Measurements from ENCODE around the gene TUG1. TPM values are rescaled to one million over a fixed set of nuclear protein-coding genes. Genes with fewer than 3 reads are reported as not detected.
A peak's percentile ranks its signal among the peaks of the same experiment; 100 is the strongest.

The TUG1 gene
- total and polyA plus RNA-seq, 2 donors (not counting 3 experiments of a cell fraction or from before 2014, with no cell fraction given) = 77.1 to 85.9 TPM

DNA sequence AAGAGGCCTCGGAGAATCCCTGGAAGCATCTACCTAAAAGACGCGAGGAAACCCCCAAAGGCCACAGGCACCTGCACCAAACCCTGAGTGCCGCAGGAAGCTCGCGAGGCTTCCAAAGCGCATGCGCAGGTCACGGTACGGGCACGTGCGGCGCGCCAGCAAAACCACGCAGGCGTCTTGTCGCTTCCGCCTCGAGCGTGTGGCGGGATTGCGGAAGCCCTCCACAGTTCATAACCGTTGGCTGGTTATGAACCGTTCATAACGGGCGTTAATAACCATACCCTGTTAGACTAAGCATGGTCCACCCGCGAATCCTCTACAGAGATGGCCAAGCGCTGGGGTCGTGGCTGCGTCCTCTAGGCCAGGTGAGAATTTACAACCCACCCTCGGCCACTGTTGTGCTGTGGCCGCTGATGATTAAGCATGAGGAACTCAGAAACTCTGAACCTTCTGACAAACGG lies 46.9 kb upstream of the TUG1 start:
- FAIRE-seq (peak; percentile 66), DNase-seq (ENCODE audit: low read depth, low spot score) (peak; percentile 60)
- ChIA-PET POLR2A (no interaction called here), CTCF (interaction anchor here (0.8 to 7.6 kb wide), 8 partner anchors 13 to 287 kb away, joined by 3 to 231 read pairs (median 8); no protein-coding TSS in a partner anchor)
- Histone ChIP-seq H3K27ac (ENCODE audit: insufficient read depth, low read depth, low read length) (no peak overlapping the region), H3K4me2 (ENCODE audit: insufficient read depth, low read length) (peak overlapping the region; percentile 66), H3K4me3 (replicated peaks in 1 of 3; ENCODE audit: insufficient read depth in 1 of 3, low read depth in 1 of 3, low read length in 3 of 3) (peak overlapping the region in 2 of 3 experiments; percentile 23 to 25), H3K9me1 (replicated peaks; ENCODE audit: control insufficient read depth, extremely low read depth, insufficient read depth, low read length) (no peaks in the 10 kb centered on the region), H3K27me3 (ENCODE audit: control insufficient read depth in 2 of 2, insufficient read depth in 2 of 2, low read length in 2 of 2) (no peaks in the 10 kb centered on the region), H3K4me1 (ENCODE audit: control insufficient read depth, extremely low read depth, insufficient read depth, low read length) (peaks cover 13% of the 10 kb centered on the region), H2AFZ (ENCODE audit: low read depth, low read length) (peak overlapping the region; percentile 0), H3K36me3 (ENCODE audit: control insufficient read depth in 2 of 2, extremely low read depth in 1 of 2, insufficient read depth in 2 of 2, low read length in 2 of 2) (peaks cover 0 to 16% of the 10 kb centered on the region in 2 experiments), H3K79me2 (ENCODE audit: control insufficient read depth, insufficient read depth, low read length) (no peaks in the 10 kb centered on the region), H3K9me3 (replicated peaks; ENCODE audit: control insufficient read depth, insufficient read depth, low read length) (no peaks in the 10 kb centered on the region), H4K20me1 (replicated peaks; ENCODE audit: control insufficient read depth, extremely low read depth, insufficient read depth, low read length) (no peaks in the 10 kb centered on the region), H3K9ac (replicated peaks; ENCODE audit: extremely low read depth, insufficient read depth, low read length) (no peak overlapping the region)
- peak; percentile 51 for TF ChIP-seq POLR2AphosphoS5 (IDR thresholded peaks at IDR 0.05; ENCODE audit: insufficient read depth, low read depth, low read length)
- peak; percentile 51 for TF ChIP-seq POLR2A (IDR thresholded peaks at IDR 0.05; ENCODE audit: low read depth, low read length)
- TF ChIP-seq, protein P1, sequence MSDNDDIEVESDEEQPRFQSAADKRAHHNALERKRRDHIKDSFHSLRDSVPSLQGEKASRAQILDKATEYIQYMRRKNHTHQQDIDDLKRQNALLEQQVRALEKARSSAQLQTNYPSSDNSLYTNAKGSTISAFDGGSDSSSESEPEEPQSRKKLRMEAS (IDR thresholded peaks at IDR 0.05; ENCODE audit: insufficient read depth, insufficient read length) = peak; percentile 92
- TF ChIP-seq MYC (IDR thresholded peaks at IDR 0.05; ENCODE audit: low read depth, low read length) = no peak
- no peak for TF ChIP-seq FOS (IDR thresholded peaks at IDR 0.05; ENCODE audit: borderline replicate concordance, insufficient read depth, low read length)
- BruUV-seq (replicated peaks) = no TSS peak
- intact Hi-C loops (cut with micrococcal nuclease) (loop anchor here (5.0 kb wide), 1 partner anchor 330 kb away; the partner anchor contains the start of gene PES1), dilution Hi-C loops (cut with MboI; ENCODE audit: extremely low pct_ligation_motif_present, low sequenced_read_pairs) (no loop called here)

DNA sequence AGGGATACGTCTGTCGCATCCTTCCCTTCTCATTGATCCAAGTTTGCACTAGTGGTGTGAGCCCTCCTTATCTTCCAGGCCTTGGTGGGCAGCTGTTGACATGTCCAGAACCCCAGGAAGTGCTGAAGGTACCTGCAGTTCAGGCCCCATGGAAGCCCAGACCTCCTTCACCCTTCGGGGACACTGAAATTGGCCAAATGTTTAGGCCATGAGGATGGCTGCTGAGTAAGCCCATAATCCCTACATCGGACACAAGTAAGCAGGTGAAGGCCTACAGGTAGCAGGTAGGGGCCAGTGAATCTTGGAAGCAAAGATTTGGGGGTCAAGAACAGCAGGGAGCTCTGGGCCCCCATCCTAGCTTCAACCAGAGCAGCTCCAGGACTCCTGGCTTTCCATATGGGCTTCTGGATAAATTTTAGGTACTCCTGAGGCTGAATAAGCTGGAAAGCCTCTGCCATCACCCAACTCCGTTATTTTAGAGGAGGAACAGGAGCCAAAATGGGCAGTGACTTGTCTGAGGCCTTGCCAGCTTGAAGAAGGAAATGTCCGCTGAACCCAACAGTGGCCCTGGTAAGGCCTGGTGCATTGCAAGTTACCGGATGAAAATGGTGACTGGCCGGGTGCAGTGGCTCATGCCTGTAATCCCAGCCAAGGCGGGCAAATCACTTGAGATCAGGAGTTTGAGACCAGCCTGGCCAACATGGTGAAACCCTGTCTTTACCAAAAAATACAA lies 45.7 kb upstream of the TUG1 start:
- H3K79me2 ChIP-seq (ENCODE audit: control insufficient read depth, insufficient read depth, low read length) = no peaks in the 10 kb centered on the region
- ChIA-PET CTCF (interaction anchor here (1.4 to 7.6 kb wide), 4 partner anchors 15 to 289 kb away, joined by 4 to 231 read pairs (median 10); no protein-coding TSS in a partner anchor), POLR2A (no interaction called here)
- H3K9me3 ChIP-seq (replicated peaks; ENCODE audit: control insufficient read depth, insufficient read depth, low read length) = no peaks in the 10 kb centered on the region
- BruUV-seq (replicated peaks) = no TSS peak
- TF ChIP-seq JUN (IDR thresholded peaks at IDR 0.05; ENCODE audit: borderline replicate concordance, insufficient read depth, insufficient read length, low read depth) (no peak), FOS (IDR thresholded peaks at IDR 0.05; ENCODE audit: borderline replicate concordance, insufficient read depth, low read length) (no peak), MYC (IDR thresholded peaks at IDR 0.05; ENCODE audit: low read depth, low read length) (no peak), POLR2A (IDR thresholded peaks at IDR 0.05; ENCODE audit: low read depth, low read length) (no peak), EZH2 (IDR thresholded peaks at IDR 0.05; ENCODE audit: borderline replicate concordance, low read depth, low read length, severe bottlenecking) (no peak), POLR2AphosphoS5 (IDR thresholded peaks at IDR 0.05; ENCODE audit: insufficient read depth, low read depth, low read length) (no peak), GATA2 (IDR thresholded peaks at IDR 0.05; ENCODE audit: insufficient read depth, insufficient read length, low read depth, low read length) (no peak)
- TF ChIP-seq, protein P2, sequence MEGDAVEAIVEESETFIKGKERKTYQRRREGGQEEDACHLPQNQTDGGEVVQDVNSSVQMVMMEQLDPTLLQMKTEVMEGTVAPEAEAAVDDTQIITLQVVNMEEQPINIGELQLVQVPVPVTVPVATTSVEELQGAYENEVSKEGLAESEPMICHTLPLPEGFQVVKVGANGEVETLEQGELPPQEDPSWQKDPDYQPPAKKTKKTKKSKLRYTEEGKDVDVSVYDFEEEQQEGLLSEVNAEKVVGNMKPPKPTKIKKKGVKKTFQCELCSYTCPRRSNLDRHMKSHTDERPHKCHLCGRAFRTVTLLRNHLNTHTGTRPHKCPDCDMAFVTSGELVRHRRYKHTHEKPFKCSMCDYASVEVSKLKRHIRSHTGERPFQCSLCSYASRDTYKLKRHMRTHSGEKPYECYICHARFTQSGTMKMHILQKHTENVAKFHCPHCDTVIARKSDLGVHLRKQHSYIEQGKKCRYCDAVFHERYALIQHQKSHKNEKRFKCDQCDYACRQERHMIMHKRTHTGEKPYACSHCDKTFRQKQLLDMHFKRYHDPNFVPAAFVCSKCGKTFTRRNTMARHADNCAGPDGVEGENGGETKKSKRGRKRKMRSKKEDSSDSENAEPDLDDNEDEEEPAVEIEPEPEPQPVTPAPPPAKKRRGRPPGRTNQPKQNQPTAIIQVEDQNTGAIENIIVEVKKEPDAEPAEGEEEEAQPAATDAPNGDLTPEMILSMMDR (IDR thresholded peaks at IDR 0.05; ENCODE audit: extremely low read depth in 1 of 2, insufficient read depth in 1 of 2, low read depth in 1 of 2, low read length in 2 of 2) = no peak
- TF ChIP-seq, protein P1 (IDR thresholded peaks at IDR 0.05; ENCODE audit: insufficient read depth, insufficient read length) = no peak
- no peak overlapping the region for H3K4me2 ChIP-seq (ENCODE audit: insufficient read depth, low read length)
- H3K27me3 ChIP-seq (ENCODE audit: control insufficient read depth in 2 of 2, insufficient read depth in 2 of 2, low read length in 2 of 2) = no peaks in the 10 kb centered on the region
- no peak overlapping the region for H3K27ac ChIP-seq (ENCODE audit: insufficient read depth, low read depth, low read length)
- dilution Hi-C loops (cut with MboI; ENCODE audit: extremely low pct_ligation_motif_present, low sequenced_read_pairs) (no loop called here), intact Hi-C loops (cut with micrococcal nuclease) (loop anchor here (5.0 kb wide), 1 partner anchor 331 kb away; the partner anchor contains the start of gene PES1)
- no peak overlapping the region for H3K4me3 ChIP-seq (replicated peaks in 1 of 3; ENCODE audit: insufficient read depth in 1 of 3, low read depth in 1 of 3, low read length in 3 of 3)
- DNase-seq (ENCODE audit: low read depth, low spot score) = no peak
- no peaks in the 10 kb centered on the region for H4K20me1 ChIP-seq (replicated peaks; ENCODE audit: control insufficient read depth, extremely low read depth, insufficient read depth, low read length)
- no peak overlapping the region for H2AFZ ChIP-seq (ENCODE audit: low read depth, low read length)
- H3K36me3 ChIP-seq (ENCODE audit: control insufficient read depth in 2 of 2, extremely low read depth in 1 of 2, insufficient read depth in 2 of 2, low read length in 2 of 2) = peaks cover 2 to 25% of the 10 kb centered on the region in 2 experiments
- FAIRE-seq = no peak
- no peak overlapping the region for H3K9ac ChIP-seq (replicated peaks; ENCODE audit: extremely low read depth, insufficient read depth, low read length)
- peaks cover 13% of the 10 kb centered on the region for H3K4me1 ChIP-seq (ENCODE audit: control insufficient read depth, extremely low read depth, insufficient read depth, low read length)
- no peaks in the 10 kb centered on the region for H3K9me1 ChIP-seq (replicated peaks; ENCODE audit: control insufficient read depth, extremely low read depth, insufficient read depth, low read length)
